Osteocyte (in vitro differentiated cells): ENCODE results near the gene PRR29. TPM values are rescaled to one million over a fixed set of nuclear protein-coding genes. Genes with fewer than 3 reads are reported as not detected.

Experiments
- DNase-seq: peaks from one replicate; pipeline ENCODE4 v3.0.0; 2021; ENCODE audit warnings: mixed read lengths; ENCODE audit not compliant: unreplicated experiment; ENCODE audit errors: extremely low spot score
- H3K27ac Mint-ChIP-seq: one replicate; pipeline ENCODE4 v1.8.0; 2021; ENCODE audit warnings: mild to moderate bottlenecking, mixed read lengths; ENCODE audit not compliant: unreplicated experiment
- H3K27me3 Mint-ChIP-seq: one replicate; pipeline ENCODE4 v1.8.0; 2021; ENCODE audit warnings: mixed read lengths; ENCODE audit not compliant: unreplicated experiment
- H3K36me3 Mint-ChIP-seq: one replicate; pipeline ENCODE4 v1.8.0; 2021; ENCODE audit warnings: mixed read lengths; ENCODE audit not compliant: unreplicated experiment
- H3K4me1 Mint-ChIP-seq: one replicate; pipeline ENCODE4 v1.8.0; 2021; ENCODE audit warnings: mixed read lengths; ENCODE audit not compliant: unreplicated experiment
- H3K4me3 Mint-ChIP-seq: one replicate; pipeline ENCODE4 v1.8.0; 2021; ENCODE audit warnings: mild to moderate bottlenecking, moderate library complexity, mixed read lengths; ENCODE audit not compliant: unreplicated experiment
- H3K9me3 Mint-ChIP-seq: one replicate; pipeline ENCODE4 v1.8.0; 2021; ENCODE audit warnings: mixed read lengths; ENCODE audit not compliant: unreplicated experiment
- CTCF ChIP-seq: fragments of 200-600 bp; sonication (generic); IDR thresholded peaks from 2 replicates; pipeline ENCODE4 v1.5.0; 2021; ENCODE audit warnings: antibody characterized with exemption, mild to moderate bottlenecking, moderate library complexity
- total RNA-seq: library from RNA; stranded (reverse); gene quantifications from 2 replicates; pipeline ENCODE4 v1.2.1, GENCODE V29; 2021

PRR29 gene
- total RNA-seq, 1 donor from 2014 or later, result not detected

GRCh38 chr17:64008830-64009229 lies 10.7 kb downstream of the PRR29 start:
- Mint-ChIP-seq H3K4me1 (peaks cover 10% of the 10 kb centered on the region), H3K9me3 (no peaks in the 10 kb centered on the region)

GRCh38 chr17:64009571-64010402 lies 11.6 kb downstream of the PRR29 start:
- peaks cover 32% of the 10 kb centered on the region for H3K27me3 Mint-ChIP-seq
- no peaks in the 10 kb centered on the region for H3K9me3 Mint-ChIP-seq
- no peak for DNase-seq
- no peak overlapping the region for H3K4me3 Mint-ChIP-seq
- peaks cover 15% of the 10 kb centered on the region for H3K4me1 Mint-ChIP-seq
- no peak overlapping the region for H3K27ac Mint-ChIP-seq
- no peaks in the 10 kb centered on the region for H3K36me3 Mint-ChIP-seq
- no peak for TF ChIP-seq CTCF

More at GRCh38 chr17:64008830-64009229, 10.7 kb downstream of the PRR29 start:
- Mint-ChIP-seq H3K4me3 (no peak overlapping the region), H3K36me3 (no peaks in the 10 kb centered on the region), H3K27ac (no peak overlapping the region), H3K27me3 (peaks cover 27% of the 10 kb centered on the region)
- DNase-seq, result no peak
- no peak for TF ChIP-seq CTCF

GRCh38 chr17:64015447-64015846 lies 17.3 kb downstream of the PRR29 start:
- H3K4me1 Mint-ChIP-seq, result peaks cover 8% of the 10 kb centered on the region
- no peaks in the 10 kb centered on the region for H3K36me3 Mint-ChIP-seq
- no peak for DNase-seq
- TF ChIP-seq CTCF, result no peak
- no peak overlapping the region for H3K27ac Mint-ChIP-seq
- H3K27me3 Mint-ChIP-seq, result peaks cover 53% of the 10 kb centered on the region
- no peaks in the 10 kb centered on the region for H3K9me3 Mint-ChIP-seq
- H3K4me3 Mint-ChIP-seq, result no peak overlapping the region

GRCh38 chr17:64016231-64016784 lies 18.2 kb downstream of the PRR29 start:
- no peak for DNase-seq
- no peak overlapping the region for H3K27ac Mint-ChIP-seq
- peak; percentile 23 for TF ChIP-seq CTCF
- H3K36me3 Mint-ChIP-seq, result no peaks in the 10 kb centered on the region
- H3K4me1 Mint-ChIP-seq, result peaks cover 8% of the 10 kb centered on the region
- peaks cover 48% of the 10 kb centered on the region for H3K27me3 Mint-ChIP-seq
- no peaks in the 10 kb centered on the region for H3K9me3 Mint-ChIP-seq
- H3K4me3 Mint-ChIP-seq, result no peak overlapping the region

- TF ChIP-seq CTCF, result no peak
- DNase-seq, result no peak
- Mint-ChIP-seq H3K27ac (no peak overlapping the region), H3K4me1 (peaks cover 8% of the 10 kb centered on the region), H3K4me3 (no peak overlapping the region), H3K9me3 (no peaks in the 10 kb centered on the region), H3K27me3 (peaks cover 43% of the 10 kb centered on the region), H3K36me3 (no peaks in the 10 kb centered on the region)
These were observed 18.8 kb downstream of the PRR29 start for GRCh38 chr17:64016974-64017373.
